Vagina (tissue), 2 donors: ENCODE data around the gene SFXN1.

Source experiments
- POLR2A ChIP-seq, 2 donors: fragments of 450-650 bp; IDR thresholded peaks; one replicate each; pipeline ENCODE4 v1.6.1; 2017; ENCODE audit warnings: antibody characterized with exemption in 2 of 2, mild to moderate bottlenecking in 2 of 2, moderate library complexity in 2 of 2
- POLR2AphosphoS5 ChIP-seq, 2 donors: sonication (generic); formaldehyde crosslinking; IDR thresholded peaks; one replicate each; pipeline ENCODE4 v1.9.0; 2017; ENCODE audit warnings: antibody characterized with exemption in 2 of 2, mild to moderate bottlenecking in 2 of 2, low read depth in 1 of 2; ENCODE audit not compliant: insufficient read depth in 1 of 2
- TF ChIP-seq, protein P1 (sequence below), 3 experiments: fragments of 450-650 bp in 2 of 3; fragments of 200-600 bp in 1 of 3; sonication (generic) in 1 of 3; IDR thresholded peaks; one replicate each; pipeline ENCODE4 v1.5.1; 2017 to 2019; ENCODE audit warnings: antibody characterized with exemption in 3 of 3, mild to moderate bottlenecking in 2 of 3, moderate library complexity in 2 of 3

DNA sequence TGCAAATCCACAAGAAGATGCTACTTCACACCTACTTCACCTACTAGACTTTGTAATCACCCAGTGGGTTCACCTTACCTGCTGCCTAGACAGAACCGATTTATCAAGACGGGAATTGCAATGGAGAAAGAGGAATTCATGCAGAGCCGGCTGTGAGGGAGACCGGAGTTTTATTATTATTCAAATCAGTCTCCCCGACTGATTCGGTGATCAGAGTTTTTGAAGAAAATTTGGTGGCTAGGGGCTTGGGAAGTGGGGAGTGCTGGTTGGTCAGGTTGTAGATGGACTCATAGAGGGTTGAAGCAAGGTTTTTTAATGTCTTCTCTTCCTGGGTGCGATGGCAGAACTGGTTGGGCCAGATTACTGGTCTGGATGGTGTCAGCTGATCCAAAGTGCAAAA lies 23.4 kb downstream of the SFXN1 start:
- TF ChIP-seq POLR2AphosphoS5 (IDR thresholded peaks at IDR 0.05; ENCODE audit: insufficient read depth in 1 of 2, low read depth in 1 of 2) (no peak), POLR2A (IDR thresholded peaks at IDR 0.05) (no peak)
- TF ChIP-seq, protein P1, sequence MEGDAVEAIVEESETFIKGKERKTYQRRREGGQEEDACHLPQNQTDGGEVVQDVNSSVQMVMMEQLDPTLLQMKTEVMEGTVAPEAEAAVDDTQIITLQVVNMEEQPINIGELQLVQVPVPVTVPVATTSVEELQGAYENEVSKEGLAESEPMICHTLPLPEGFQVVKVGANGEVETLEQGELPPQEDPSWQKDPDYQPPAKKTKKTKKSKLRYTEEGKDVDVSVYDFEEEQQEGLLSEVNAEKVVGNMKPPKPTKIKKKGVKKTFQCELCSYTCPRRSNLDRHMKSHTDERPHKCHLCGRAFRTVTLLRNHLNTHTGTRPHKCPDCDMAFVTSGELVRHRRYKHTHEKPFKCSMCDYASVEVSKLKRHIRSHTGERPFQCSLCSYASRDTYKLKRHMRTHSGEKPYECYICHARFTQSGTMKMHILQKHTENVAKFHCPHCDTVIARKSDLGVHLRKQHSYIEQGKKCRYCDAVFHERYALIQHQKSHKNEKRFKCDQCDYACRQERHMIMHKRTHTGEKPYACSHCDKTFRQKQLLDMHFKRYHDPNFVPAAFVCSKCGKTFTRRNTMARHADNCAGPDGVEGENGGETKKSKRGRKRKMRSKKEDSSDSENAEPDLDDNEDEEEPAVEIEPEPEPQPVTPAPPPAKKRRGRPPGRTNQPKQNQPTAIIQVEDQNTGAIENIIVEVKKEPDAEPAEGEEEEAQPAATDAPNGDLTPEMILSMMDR (IDR thresholded peaks at IDR 0.05) = no peak
